Activated naive CD4-positive, alpha-beta T cell treated with anti-CD3 and anti-CD28 coated beads for 36 hours (primary cell): ENCODE data around the gene SLC25A22. TPM values are rescaled to one million over a fixed set of nuclear protein-coding genes. Genes with fewer than 3 reads are reported as not detected.

ENCODE experiments used
- CTCF ChIA-PET: fragments of 350-600 bp; sonication (Branson Sonifier 250); formaldehyde crosslinking; loops from one replicate; lab custom pipeline; 2021; ENCODE audit warnings: antibody characterized with exemption; lab: Charles Lee
- DNase-seq: peaks from one replicate; pipeline ENCODE4 v3.0.0-alpha.2; 2020
- H3K27ac Mint-ChIP-seq: one replicate; pipeline ENCODE4 v1.8.0; 2021; ENCODE audit warnings: mild to moderate bottlenecking, mixed read lengths
- H3K27me3 Mint-ChIP-seq: one replicate; pipeline ENCODE4 v1.8.0; 2021; ENCODE audit warnings: low read depth, mixed read lengths
- H3K36me3 Mint-ChIP-seq: one replicate; pipeline ENCODE4 v1.8.0; 2021; ENCODE audit warnings: low read depth, mixed read lengths
- H3K4me1 Mint-ChIP-seq: one replicate; pipeline ENCODE4 v1.8.0; 2021; ENCODE audit warnings: low read depth, mixed read lengths
- H3K4me3 Mint-ChIP-seq: one replicate; pipeline ENCODE4 v1.8.0; 2021; ENCODE audit warnings: mild to moderate bottlenecking, moderate library complexity, mixed read lengths
- H3K9me3 Mint-ChIP-seq: one replicate; pipeline ENCODE4 v1.8.0; 2021; ENCODE audit warnings: mixed read lengths
- intact Hi-C: fragments of 100-400 bp; cut with micrococcal nuclease; formaldehyde crosslinking; loops from one replicate; pipeline ENCODE4 v1.15.1; 2023
- total RNA-seq, 2 experiments: library from RNA; stranded (reverse); gene quantifications; one replicate each; pipeline ENCODE4 v1.2.3, GENCODE V29; 2021

SLC25A22 gene
- total RNA-seq, 2 experiments from 2014 or later = 19.1 to 21.8 TPM

DNA sequence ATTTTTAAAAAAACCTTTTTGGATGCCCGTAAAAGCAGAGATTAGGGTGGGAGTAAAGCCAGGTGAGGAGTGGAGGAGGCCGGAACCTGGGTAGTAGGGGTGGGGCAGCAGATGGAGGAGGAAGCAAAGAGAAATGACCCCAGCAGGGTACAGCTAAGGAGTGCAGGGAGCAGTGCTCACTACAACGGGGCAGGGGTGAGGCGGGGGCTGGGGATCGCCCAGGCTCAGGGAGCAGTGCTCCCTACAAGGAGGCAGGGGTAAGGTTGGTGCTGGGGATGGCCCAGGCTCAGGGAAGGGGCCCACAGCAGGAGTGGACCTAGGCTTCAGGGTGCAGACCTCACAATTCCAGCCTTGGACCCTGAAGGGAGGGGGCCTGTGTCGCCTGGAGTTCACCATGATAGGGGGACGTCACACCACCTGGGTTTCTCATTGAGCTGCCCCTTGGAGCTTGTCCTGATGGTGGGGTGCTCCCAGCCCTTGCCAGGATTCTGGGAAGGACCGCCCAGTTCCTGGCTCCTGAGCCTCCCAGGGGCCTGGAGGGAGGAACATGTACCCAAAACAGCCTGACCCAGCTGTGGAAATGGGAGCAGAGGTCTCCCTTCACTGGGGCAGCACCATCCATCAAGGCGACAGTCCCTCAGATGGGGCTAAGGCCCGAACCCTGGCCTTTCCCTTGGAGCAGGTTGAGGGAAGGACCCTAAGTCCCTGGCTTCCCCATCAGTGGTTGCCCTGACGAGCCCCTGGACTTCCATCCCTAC, 17.8 kb upstream of the SLC25A22 start:
- CTCF ChIA-PET = no interaction called here
- Mint-ChIP-seq H3K27ac (no peak overlapping the region), H3K4me3 (no peak overlapping the region), H3K9me3 (no peaks in the 10 kb centered on the region), H3K27me3 (no peaks in the 10 kb centered on the region), H3K4me1 (peaks cover 24% of the 10 kb centered on the region), H3K36me3 (peaks cover 24% of the 10 kb centered on the region)
- intact Hi-C loops = no loop called here
- DNase-seq = no peak

DNA sequence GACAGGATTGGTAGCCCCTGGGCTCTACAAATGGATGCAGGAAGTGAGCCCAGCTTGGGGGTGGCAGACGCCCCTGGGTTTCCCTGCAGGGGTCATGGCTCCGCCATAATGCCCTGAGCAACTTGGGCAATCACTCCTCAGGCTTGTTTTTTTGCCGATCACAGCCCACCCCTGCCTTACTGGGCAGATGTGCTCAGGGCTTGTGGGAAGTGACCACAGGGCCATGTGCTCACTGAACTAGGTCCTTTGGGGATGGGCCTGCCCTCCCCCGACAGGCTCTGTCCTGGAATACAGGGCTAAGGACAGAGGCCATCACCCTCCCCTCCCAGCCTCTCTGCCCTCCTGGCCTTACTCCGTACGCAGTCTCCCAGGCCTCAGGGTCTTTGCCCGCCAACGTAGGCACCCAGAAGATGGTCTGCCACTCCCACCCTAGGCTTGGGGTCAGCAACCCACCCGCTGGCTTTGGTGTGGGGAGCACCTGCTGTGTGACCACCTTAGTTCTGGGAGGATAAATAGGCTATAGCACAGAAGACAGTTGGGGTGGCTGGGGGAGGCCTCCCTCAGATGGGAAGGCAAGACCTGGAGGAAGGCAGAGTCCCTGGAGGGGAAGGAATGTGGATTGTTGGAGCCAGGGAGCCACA, 15.5 kb upstream of the SLC25A22 start:
- intact Hi-C loops = no loop called here
- Mint-ChIP-seq H3K27ac (no peak overlapping the region), H3K4me3 (no peak overlapping the region), H3K9me3 (no peaks in the 10 kb centered on the region), H3K36me3 (peaks cover 30% of the 10 kb centered on the region), H3K4me1 (peaks cover 24% of the 10 kb centered on the region), H3K27me3 (no peaks in the 10 kb centered on the region)
- CTCF ChIA-PET = no interaction called here
- DNase-seq = no peak

- no peak for DNase-seq
- Mint-ChIP-seq H3K27me3 (no peaks in the 10 kb centered on the region), H3K4me3 (no peak overlapping the region), H3K9me3 (no peaks in the 10 kb centered on the region), H3K36me3 (peaks cover 30% of the 10 kb centered on the region), H3K27ac (no peak overlapping the region), H3K4me1 (peaks cover 26% of the 10 kb centered on the region)
- intact Hi-C loops = no loop called here
- CTCF ChIA-PET = no interaction called here
Observed at GRCh38 chr11:813072-813455, 15.0 kb upstream of the SLC25A22 start.

GRCh38 chr11:812390-812789, 14.3 kb upstream of the SLC25A22 start:
- no peaks in the 10 kb centered on the region for H3K27me3 Mint-ChIP-seq
- intact Hi-C loops = no loop called here
- CTCF ChIA-PET = no interaction called here
- peaks cover 30% of the 10 kb centered on the region for H3K4me1 Mint-ChIP-seq
- H3K9me3 Mint-ChIP-seq = no peaks in the 10 kb centered on the region
- peak overlapping the region; percentile 84 for H3K4me3 Mint-ChIP-seq
- peaks cover 31% of the 10 kb centered on the region for H3K36me3 Mint-ChIP-seq
- H3K27ac Mint-ChIP-seq = no peak overlapping the region
- DNase-seq = no peak

GRCh38 chr11:811446-812245, 13.6 kb upstream of the SLC25A22 start:
- no peaks in the 10 kb centered on the region for H3K27me3 Mint-ChIP-seq
- peaks cover 30% of the 10 kb centered on the region for H3K4me1 Mint-ChIP-seq
- intact Hi-C loops = no loop called here
- peaks cover 31% of the 10 kb centered on the region for H3K36me3 Mint-ChIP-seq
- CTCF ChIA-PET = no interaction called here
- H3K9me3 Mint-ChIP-seq = no peaks in the 10 kb centered on the region
- DNase-seq = no peak
- H3K27ac Mint-ChIP-seq = peak overlapping the region; percentile 32
- peak overlapping the region; percentile 84 for H3K4me3 Mint-ChIP-seq

GRCh38 chr11:810040-810567, 12.0 kb upstream of the SLC25A22 start:
- peak overlapping the region; percentile 84 for H3K4me3 Mint-ChIP-seq
- no peaks in the 10 kb centered on the region for H3K27me3 Mint-ChIP-seq
- CTCF ChIA-PET = interaction anchor here (0.7 kb wide), 1 partner anchor 134 kb away, joined by 3 read pairs; no protein-coding TSS in a partner anchor
- peaks cover 31% of the 10 kb centered on the region for H3K36me3 Mint-ChIP-seq
- DNase-seq = no peak
- H3K27ac Mint-ChIP-seq = peak overlapping the region; percentile 97
- no peaks in the 10 kb centered on the region for H3K9me3 Mint-ChIP-seq
- intact Hi-C loops = no loop called here
- peaks cover 33% of the 10 kb centered on the region for H3K4me1 Mint-ChIP-seq

DNA sequence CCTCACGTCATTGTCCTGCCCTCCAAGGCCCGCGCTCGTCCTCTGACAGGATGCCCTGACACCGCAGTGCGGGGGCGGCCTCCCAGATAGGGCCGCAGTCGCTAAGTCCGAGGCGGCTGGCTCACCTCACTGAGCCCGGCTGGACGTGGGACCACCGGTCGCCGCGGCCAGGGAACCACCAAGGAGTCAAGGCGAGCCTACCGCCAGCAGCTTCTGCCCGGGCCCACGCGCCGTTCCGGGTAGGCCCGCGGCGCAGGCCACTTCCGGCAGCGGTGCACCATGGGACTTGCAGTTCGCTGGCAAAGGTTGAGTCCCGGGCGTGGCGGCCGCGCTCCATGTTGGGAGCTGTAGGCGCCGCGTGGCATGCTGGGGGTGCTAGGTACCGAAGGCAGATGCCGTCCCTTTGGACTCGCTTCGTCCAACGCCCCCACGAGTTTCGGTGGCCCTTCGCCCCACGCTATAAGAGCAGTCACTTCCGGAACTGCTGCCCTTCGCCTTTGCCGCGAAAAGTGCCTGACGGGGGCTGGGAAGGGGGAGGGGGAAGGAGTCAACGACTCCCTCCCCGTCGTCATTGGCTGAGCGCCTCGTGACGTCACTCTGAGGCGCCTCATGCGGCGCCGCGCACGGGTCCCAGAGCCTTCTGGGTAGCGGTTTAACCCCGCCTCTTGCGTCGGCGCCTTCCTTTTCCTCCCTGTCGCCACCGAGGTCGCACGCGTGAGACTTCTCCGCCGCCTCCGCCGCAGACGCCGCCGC, 11.4 kb upstream of the SLC25A22 start, which contains the start of gene RPLP2:
Gene RPLP2 (plus strand): TSS at position 681 of the 753 bp plus-strand sequence. CDS start 268 bp downstream, outside the sequence.
- Mint-ChIP-seq H3K27ac (peak within 1 kb of the TSS; percentile 97), H3K36me3 (peaks cover 31% of the 10 kb centered on the region), H3K4me3 (peak within 1 kb of the TSS; percentile 84), H3K9me3 (no peaks in the 10 kb centered on the region), H3K27me3 (no peaks in the 10 kb centered on the region), H3K4me1 (peaks cover 33% of the 10 kb centered on the region)
- peak; percentile 99 for DNase-seq
- CTCF ChIA-PET = no interaction called here
- intact Hi-C loops = loop anchor here (1.0 to 5.0 kb wide), 6 partner anchors 10 to 357 kb away; partner anchors contain the start of genes CHID1, POLR2L, PTDSS2 and TSPAN4

GRCh38 chr11:808427-809286, 10.6 kb upstream of the SLC25A22 start:
- no peak for DNase-seq
- Mint-ChIP-seq H3K27me3 (no peaks in the 10 kb centered on the region), H3K4me3 (peak overlapping the region; percentile 84), H3K27ac (peak overlapping the region; percentile 97), H3K36me3 (peaks cover 28% of the 10 kb centered on the region), H3K4me1 (peaks cover 35% of the 10 kb centered on the region), H3K9me3 (no peaks in the 10 kb centered on the region)
- intact Hi-C loops = loop anchor here (1.0 to 5.0 kb wide), 6 partner anchors 11 to 356 kb away; partner anchors contain the start of genes CHID1, POLR2L, PTDSS2 and TSPAN4
- CTCF ChIA-PET = interaction anchor here (0.6 kb wide), 1 partner anchor 128 kb away, joined by 4 read pairs; no protein-coding TSS in a partner anchor

DNA sequence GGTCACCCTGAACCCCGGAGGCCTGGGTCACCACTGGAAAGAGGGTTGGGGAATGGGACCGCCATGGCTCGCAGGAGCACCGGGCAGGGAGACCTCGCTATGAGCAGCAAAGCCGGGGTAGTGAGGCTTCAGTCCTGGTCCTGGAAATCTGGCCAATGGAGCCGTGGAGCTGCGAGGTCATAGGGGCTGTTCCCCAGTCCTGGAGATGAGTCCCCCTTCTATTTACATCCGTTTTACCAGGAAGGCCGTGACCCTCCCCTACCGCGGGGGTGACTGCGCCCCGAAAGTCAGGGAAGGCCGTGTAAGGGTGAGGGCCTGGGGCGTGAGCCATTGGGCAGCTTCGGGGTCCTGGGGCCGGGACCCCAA, 6.5 kb upstream of the SLC25A22 start:
- Mint-ChIP-seq H3K4me3 (peak overlapping the region; percentile 82), H3K4me1 (peaks cover 21% of the 10 kb centered on the region), H3K27me3 (no peaks in the 10 kb centered on the region), H3K36me3 (peaks cover 1% of the 10 kb centered on the region), H3K9me3 (no peaks in the 10 kb centered on the region), H3K27ac (peak overlapping the region; percentile 56)
- intact Hi-C loops = no loop called here
- CTCF ChIA-PET = no interaction called here
- DNase-seq = no peak

DNA sequence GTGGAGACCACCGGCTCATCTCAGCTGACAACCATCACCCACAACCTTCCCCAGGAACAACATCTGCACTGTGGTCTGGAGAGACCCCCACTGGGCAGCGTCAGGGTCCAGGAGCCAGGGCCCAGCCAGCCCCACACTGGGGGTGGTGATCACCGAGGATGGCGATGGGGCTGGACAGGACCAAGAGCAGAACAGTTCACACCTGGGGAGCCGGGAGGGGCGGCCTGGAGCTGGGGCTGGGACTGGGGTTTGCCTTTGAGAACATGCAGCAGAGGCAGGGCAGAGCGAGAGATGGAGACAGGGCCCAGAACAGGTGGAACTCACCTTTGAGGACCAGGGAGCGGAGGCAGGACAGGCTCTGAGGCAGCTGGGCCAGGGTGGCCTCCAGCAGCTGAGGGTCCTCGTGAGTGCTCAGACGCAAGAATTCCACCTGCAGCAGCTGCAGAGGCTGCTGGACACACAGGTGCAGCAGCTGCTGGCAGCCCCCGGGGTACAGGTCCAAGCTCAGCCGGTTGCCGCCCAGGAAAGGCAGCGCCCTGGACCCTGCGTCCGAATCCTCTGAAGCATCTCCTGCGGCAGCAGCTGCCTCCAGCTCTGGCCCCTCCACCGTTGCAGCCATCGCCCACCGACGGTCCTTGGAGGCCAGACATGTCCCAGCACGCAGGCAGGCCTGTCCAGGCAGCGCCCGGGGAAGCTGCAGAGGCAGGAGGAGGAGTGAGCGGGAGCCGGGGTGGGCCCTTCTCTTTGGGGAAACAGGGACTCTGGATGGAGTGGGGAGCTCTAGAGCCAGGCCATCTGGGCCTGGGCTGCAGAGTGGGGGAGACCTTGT, 5.9 kb upstream of the SLC25A22 start:
- H3K4me1 Mint-ChIP-seq = peaks cover 21% of the 10 kb centered on the region
- peaks cover 1% of the 10 kb centered on the region for H3K36me3 Mint-ChIP-seq
- H3K9me3 Mint-ChIP-seq = no peaks in the 10 kb centered on the region
- CTCF ChIA-PET = no interaction called here
- intact Hi-C loops = no loop called here
- peak overlapping the region; percentile 56 for H3K27ac Mint-ChIP-seq
- no peak for DNase-seq
- H3K27me3 Mint-ChIP-seq = no peaks in the 10 kb centered on the region
- H3K4me3 Mint-ChIP-seq = peak overlapping the region; percentile 82
